Stimulated activated CD4-positive, alpha-beta T cell treated with anti-CD3 and anti-CD28 coated beads, Interleukin-2, amount 100 ng/mL, for 24 hours (primary cell): Measurements from ENCODE around the gene STPG4.
"Not testable (repeated sequence)": the region's sequence is repeated elsewhere in the genome, so short reads cannot be mapped to it uniquely, and the experiment has no call there.

Experiments used
- DNase-seq, 2 donors: peaks; one replicate each; pipeline ENCODE4 v3.0.0-alpha.2; 2020

Gene STPG4

DNA sequence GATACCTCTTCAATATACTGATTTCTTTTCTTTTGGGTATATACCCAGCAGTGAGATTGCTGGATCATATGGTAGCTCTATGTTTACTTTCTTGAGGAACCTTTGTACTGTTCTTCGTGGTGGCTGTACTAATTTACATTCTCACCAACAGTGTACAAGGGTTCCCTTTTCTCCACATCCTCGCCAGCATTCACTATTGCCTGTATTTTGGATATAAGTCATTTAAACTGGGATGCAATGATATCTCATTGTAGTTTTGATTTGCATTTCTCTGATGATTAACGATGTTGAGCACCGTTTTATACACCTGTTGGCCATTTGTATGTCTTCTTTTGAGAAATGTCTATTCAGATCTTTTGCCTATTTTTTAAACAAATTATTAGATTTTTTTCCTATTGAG is 30.4 kb downstream of the STPG4 start:
- not testable (repeated sequence) for DNase-seq

- DNase-seq, result not testable (repeated sequence)
Observed at GRCh38 chr2:47120424-47120823, 34.7 kb downstream of the STPG4 start.

- no peak for DNase-seq
Observed at GRCh38 chr2:47119001-47119400, 36.1 kb downstream of the STPG4 start.

DNA sequence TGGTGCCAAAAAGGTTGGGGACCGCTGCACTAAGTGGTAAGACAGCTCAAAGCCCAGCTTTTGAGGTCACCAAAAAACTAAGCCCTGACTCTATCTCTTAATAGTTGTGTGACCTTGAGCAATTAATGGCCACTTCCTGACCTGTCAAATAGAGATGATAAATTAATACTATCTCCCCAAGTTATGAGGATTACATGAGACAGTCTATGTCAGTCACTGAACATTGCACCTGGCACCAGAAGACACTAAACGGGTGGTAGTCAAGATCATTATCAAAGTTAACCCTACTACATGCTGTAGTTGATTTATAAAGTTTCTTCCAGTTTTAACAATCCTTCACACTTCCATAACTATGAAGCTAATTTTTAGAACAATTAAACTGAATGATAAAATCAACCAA is 36.5 kb downstream of the STPG4 start:
- no peak for DNase-seq

GRCh38 chr2:47112665-47113435 is 42.3 kb downstream of the STPG4 start:
- DNase-seq, result no peak

- DNase-seq, result no peak
Observed at GRCh38 chr2:47109680-47110079, 45.4 kb downstream of the STPG4 start.

GRCh38 chr2:47109007-47109375 is 46.1 kb downstream of the STPG4 start:
- DNase-seq, result no peak

- DNase-seq, result not testable (repeated sequence)
Observed at GRCh38 chr2:47108267-47109006, 46.7 kb downstream of the STPG4 start.

DNA sequence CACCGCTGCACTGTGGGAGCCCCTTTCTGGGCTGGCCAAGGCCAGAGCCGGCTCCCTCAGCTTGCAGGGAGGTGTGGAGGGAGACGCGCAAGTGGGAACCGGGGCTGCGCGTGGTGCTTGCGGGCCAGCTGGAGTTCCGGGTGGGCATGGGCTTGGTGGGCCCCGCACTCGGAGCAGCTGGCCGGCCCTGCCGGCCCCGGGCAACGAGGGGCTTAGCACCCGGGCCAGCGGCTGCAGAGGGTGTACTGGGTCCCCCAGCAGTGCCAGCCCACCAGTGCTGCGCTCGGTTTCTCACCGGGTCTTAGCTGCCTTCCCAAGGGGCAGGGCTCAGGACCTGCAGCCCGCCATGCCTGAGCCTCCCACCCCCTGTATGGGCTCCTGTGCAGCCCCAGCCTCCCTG is 47.9 kb downstream of the STPG4 start:
- DNase-seq, result not testable (repeated sequence)

GRCh38 chr2:47106231-47106630 is 48.9 kb downstream of the STPG4 start:
- not testable (repeated sequence) for DNase-seq

GRCh38 chr2:47099712-47100111 is 55.4 kb downstream of the STPG4 start:
- not testable (repeated sequence) for DNase-seq

DNA sequence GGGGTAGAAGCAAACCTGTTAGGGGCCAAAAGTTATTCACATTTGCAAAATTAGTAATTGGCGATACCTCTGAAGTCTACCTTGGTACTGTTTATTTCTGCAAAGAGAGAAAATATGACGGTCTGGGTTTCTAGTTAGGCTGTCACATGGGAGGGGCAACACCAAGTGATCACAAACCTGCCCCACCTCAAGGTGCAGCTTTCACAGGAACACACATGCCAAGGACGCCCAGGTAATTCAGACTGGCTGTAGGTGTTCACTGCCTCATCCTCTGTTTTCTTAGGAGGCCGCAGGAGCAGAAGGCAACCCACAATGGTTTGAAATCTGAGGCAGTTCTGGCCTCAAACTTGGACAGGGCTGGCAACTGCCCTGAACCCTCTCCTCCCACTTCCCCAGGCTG is 56.2 kb downstream of the STPG4 start:
- no peak for DNase-seq

DNA sequence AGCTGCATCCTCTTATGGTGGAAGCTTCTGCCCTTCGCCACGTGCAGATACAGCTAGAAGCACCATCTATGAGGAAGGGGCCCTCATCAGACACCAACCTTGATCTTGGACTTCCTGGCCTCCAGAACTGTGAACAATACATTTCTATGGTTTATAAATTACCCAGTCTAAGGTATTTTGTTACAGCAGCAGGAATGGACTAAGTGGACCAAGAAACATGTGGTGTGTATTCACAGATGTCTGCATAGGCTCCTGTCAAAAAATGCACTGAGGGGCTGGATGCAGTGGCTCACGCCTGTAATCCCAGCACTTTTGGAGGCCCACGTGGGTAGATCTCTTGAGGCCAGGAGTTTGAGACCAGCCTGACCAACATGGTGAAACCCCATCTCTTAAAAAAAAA is 57.5 kb downstream of the STPG4 start:
- no peak for DNase-seq

DNA sequence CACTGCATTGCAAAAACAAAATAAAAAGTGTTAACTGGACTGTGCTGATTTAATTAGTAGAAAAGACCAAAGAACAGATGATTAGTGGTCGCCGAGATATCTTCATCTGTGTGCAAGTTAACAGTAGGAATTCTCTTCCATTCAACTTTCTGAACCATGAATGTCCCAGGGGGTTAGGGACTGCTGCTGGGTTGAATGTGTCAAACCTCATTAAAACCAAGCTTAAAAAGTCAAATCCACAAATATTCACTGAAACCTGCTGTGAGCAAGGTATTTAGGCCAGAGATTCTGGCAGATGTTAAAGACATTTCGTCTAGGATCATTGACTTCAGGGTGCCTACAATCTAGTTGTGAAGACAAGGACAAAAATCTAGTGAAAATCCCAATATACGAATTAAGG is 58.7 kb downstream of the STPG4 start:
- DNase-seq, result no peak

GRCh38 chr2:47095349-47096020 is 59.6 kb downstream of the STPG4 start:
- DNase-seq, result no peak

- no peak for DNase-seq
Observed at GRCh38 chr2:47094511-47095142, 60.5 kb downstream of the STPG4 start.

DNA sequence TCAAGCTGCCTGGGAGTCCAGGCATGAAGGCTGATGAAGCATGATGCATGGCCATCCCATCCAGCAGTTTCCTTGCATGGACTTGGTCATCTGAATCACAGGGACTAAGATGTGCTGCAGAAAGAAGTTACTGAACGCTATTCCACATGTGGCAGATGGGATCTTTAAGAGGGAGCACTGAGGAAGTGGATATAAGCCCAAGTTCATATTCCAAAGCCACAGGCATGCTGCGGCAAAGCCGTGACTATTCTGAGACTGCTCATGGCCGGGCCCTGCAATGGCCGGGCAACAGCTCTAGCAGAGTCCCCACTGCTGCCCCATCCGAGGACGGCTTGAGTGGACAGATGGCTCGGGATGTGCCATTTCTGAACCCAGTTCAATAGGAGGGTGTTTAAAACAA is 61.5 kb downstream of the STPG4 start:
- DNase-seq, result no peak

DNA sequence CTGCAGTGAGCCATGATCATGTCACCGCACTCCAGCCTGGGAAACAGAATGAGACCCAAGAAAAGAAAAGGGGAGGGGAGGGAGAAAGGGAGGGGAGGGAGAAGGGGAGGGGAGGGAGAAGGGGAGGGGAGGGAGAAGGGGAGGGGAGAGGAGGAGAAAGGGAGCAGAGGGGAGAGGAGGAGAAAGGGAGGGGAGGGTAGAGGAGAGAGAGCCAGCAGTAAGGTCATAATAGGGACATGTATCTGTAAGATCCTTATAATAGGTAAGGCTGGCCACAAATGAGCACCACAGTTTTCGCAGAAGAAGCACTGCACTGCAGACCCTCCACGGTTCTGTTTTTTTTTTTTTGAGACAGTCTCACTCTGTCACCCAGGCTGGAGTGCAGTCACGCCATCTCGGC is 62.6 kb downstream of the STPG4 start:
- DNase-seq, result no peak

- no peak for DNase-seq
Observed at GRCh38 chr2:47091118-47091517, 64.0 kb downstream of the STPG4 start.

DNA sequence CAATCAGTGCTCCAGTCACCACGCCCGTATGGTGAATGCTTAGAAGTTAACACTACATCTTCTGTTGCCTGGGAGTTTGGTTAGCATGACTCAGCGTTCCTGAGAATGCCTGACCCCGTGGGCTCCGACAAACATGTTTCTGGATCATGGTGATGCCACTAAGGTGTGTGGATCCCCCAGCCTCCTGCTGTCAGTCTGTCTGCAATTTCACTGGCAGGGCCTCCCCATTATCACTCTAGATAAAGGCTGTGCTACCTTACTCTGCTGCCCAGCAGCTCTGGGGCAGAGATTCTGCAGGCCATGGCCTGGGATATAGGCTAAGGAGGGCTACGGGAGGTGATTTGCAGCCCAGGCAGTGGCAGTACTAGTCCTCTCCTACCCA is 66.0 kb downstream of the STPG4 start:
- DNase-seq, result no peak

DNA sequence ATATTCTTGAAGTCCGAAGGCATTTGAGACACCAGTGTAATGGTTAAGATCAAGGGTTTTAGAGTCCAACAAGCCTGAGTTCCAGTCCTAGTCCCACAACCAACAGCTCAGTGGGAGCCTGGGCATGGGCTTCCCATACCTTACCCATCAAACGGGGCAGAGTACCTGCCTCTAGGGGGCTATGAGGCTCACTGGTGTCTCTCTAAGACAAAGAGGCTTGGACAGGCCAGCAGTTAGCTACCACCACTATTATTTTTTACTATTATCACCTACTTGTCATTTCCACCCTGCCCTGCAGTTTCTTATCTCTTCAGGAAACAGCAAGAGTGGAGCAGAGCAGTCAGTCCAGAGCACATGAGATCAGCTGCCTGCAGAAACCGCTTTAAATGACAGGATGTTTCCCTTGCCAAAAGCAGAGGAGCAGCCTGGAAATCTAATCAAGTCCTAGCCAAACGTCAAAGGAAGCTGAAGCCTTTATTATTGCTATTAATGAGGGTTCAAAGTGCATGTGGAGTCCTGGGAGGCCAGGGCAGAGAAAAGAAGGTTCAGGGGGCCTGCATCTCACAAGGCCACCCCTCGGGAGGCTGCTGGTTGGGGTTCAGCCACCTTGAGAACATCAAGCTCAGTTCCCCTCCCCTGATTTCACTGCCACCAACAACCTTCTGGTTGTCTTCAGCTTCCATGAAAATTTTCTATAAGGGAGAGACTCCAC is 66.6 kb downstream of the STPG4 start:
- no peak for DNase-seq

DNA sequence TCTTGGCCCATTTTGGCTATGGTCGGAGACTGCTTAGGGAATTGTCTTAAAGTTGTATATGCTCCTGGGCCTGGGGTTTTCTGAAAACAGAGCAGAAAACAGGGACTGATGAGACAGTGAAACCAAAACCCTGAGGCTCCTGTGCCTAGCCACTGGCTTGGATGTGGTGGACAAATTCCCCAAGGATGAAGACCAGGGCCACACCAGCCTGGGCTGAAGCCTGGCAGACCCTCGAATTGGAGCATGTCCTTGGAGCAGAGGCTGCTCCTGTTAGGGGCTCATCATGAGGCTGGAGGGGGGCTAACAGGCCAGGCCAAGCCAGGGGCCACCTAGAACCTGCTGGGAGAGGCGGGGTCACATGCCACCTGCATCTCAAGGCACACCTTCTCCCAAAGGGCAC is 68.1 kb downstream of the STPG4 start:
- DNase-seq, result no peak

DNA sequence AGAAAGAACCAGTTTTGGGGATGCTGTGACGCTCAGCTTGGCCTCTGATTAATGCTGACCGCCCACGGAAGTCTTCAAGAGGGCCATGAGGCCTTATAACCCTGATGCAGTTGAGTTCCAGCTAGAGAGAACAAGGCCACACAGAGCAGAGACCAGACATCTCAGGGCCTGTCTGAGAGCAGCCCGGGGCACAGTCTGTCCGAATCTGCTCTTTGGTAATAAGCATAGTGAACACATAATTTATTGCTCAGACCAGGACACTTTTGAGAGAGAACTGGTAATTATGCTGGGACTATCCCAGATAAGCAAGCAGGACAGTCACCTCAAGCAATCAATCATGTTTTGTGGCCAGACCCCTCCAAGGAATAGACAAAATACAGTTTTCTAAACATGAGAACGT is 68.5 kb downstream of the STPG4 start:
- no peak for DNase-seq
